Fibroblast of the aortic adventitia (primary cell): ENCODE data around the gene PRC1. TPM values are rescaled to one million over a fixed set of nuclear protein-coding genes. Genes with fewer than 3 reads are reported as not detected.

ENCODE experiments used
- DNase-seq: peaks from one replicate; pipeline ENCODE4 v3.0.0-alpha.2; 2010; ENCODE audit warnings: low read depth
- H3K4me3 ChIP-seq: 2 replicates; pipeline ENCODE4 v1.5.1; 2011; ENCODE audit warnings: low read depth, mild to moderate bottlenecking, control low read depth, low read length, moderate library complexity
- CTCF ChIP-seq: IDR thresholded peaks from 2 replicates; pipeline ENCODE4 v1.5.1; 2011; ENCODE audit warnings: mild to moderate bottlenecking, low read length, control low read depth, inconsistent platforms; ENCODE audit not compliant: insufficient read depth
- total RNA-seq: library from RNA; depleted of rRNA; stranded (reverse); fragments of >200 nt; gene quantifications from 2 replicates; pipeline ENCODE4 v1.2.3, GENCODE V29; 2012; ENCODE audit warnings: low replicate concordance

Gene PRC1
- total RNA-seq, 1 donor = 109 TPM

GRCh38 chr15:90957031-90957790 lies 37.1 kb downstream of the PRC1 start:
- H3K4me3 ChIP-seq = peak overlapping the region; percentile 73
- DNase-seq = peak; percentile 25

GRCh38 chr15:90956274-90957030 lies 37.9 kb downstream of the PRC1 start:
- DNase-seq = peak; percentile 69
- TF ChIP-seq CTCF = peak; percentile 80
- peak overlapping the region; percentile 73 for H3K4me3 ChIP-seq

More at GRCh38 chr15:90957031-90957790, 37.1 kb downstream of the PRC1 start:
- TF ChIP-seq CTCF = no peak

GRCh38 chr15:90955624-90956273 lies 38.6 kb downstream of the PRC1 start:
- H3K4me3 ChIP-seq = peak overlapping the region; percentile 82
- DNase-seq = no peak
- TF ChIP-seq CTCF = no peak

GRCh38 chr15:90954712-90955623 lies 39.4 kb downstream of the PRC1 start, which contains the start of gene RCCD1:
Gene RCCD1 (plus strand): TSS chr15:90954884. CDS start chr15:90956735, 1,851 bp downstream.
- H3K4me3 ChIP-seq = peak within 1 kb of the TSS; percentile 82
- TF ChIP-seq CTCF = no peak
- DNase-seq = peak; percentile 92

GRCh38 chr15:90953947-90954711 lies 40.2 kb downstream of the PRC1 start:
- no peak for TF ChIP-seq CTCF
- no peak for DNase-seq
- no peak overlapping the region for H3K4me3 ChIP-seq
